ENCODE data around the gene SC5D.

GRCh38 chr11:121327553-121327952 is 35.0 kb downstream of the SC5D start:
- TF ChIP-seq CHD1 (IDR thresholded peaks at IDR 0.05; ENCODE audit: low read depth, low read length) (no peak), MXI1 (IDR thresholded peaks at IDR 0.05; ENCODE audit: borderline replicate concordance, low read depth, low read length) (no peak), POLR2A (IDR thresholded peaks at IDR 0.05; ENCODE audit: low read depth, low read length) (no peak)
